H9 (cell line): ENCODE data around the gene MALRD1. TPM values are rescaled to one million over a fixed set of nuclear protein-coding genes. Genes with fewer than 3 reads are reported as not detected.

Experiments
- DNase-seq: peaks from one replicate; pipeline ENCODE4 v3.0.0-alpha.2; 2017
- H2AFZ ChIP-seq: one replicate; pipeline ENCODE4 v1.6.1; 2013; ENCODE audit warnings: mild to moderate bottlenecking, low read length, control low read depth, moderate library complexity
- H2AK5ac ChIP-seq: 2 replicates; pipeline ENCODE4 v1.6.1; 2013; ENCODE audit warnings: low read length, control low read depth, mixed read lengths; ENCODE audit not compliant: insufficient read length
- H2BK120ac ChIP-seq: one replicate; pipeline ENCODE4 v1.6.1; 2013; ENCODE audit warnings: low read depth, mild to moderate bottlenecking, low read length, control low read depth, inconsistent platforms; ENCODE audit not compliant: poor library complexity, severe bottlenecking
- H2BK12ac ChIP-seq: 2 replicates; pipeline ENCODE4 v1.6.1; 2013; ENCODE audit warnings: low read length, control low read depth, mixed read lengths, low read depth; ENCODE audit not compliant: insufficient read length
- H2BK15ac ChIP-seq: 2 replicates; pipeline ENCODE4 v1.6.1; 2013; ENCODE audit warnings: low read depth, low read length, control low read depth
- H2BK20ac ChIP-seq: one replicate; pipeline ENCODE4 v1.6.1; 2013; ENCODE audit warnings: low read depth, mild to moderate bottlenecking, low read length, control low read depth, inconsistent platforms; ENCODE audit not compliant: poor library complexity, severe bottlenecking
- H2BK5ac ChIP-seq: 2 replicates; pipeline ENCODE4 v1.6.1; 2013; ENCODE audit warnings: low read length, control low read depth, mixed read lengths; ENCODE audit not compliant: insufficient read length
- H3K14ac ChIP-seq: 2 replicates; pipeline ENCODE4 v1.6.1; 2013; ENCODE audit warnings: low read length, control low read depth; ENCODE audit not compliant: insufficient read depth
- H3K18ac ChIP-seq: 2 replicates; pipeline ENCODE4 v1.6.1; 2013; ENCODE audit warnings: low read depth, mild to moderate bottlenecking, mixed read lengths, low read length, control low read depth; ENCODE audit not compliant: insufficient read length
- H3K23ac ChIP-seq: 2 replicates; pipeline ENCODE4 v1.6.1; 2013; ENCODE audit warnings: low read length, control low read depth, mixed read lengths, low read depth; ENCODE audit not compliant: insufficient read length
- H3K23me2 ChIP-seq: 2 replicates; pipeline ENCODE4 v1.6.1; 2013; ENCODE audit warnings: low read depth, mild to moderate bottlenecking, mixed read lengths, low read length, control low read depth; ENCODE audit not compliant: insufficient read length, poor library complexity, severe bottlenecking
- H3K27ac ChIP-seq: 2 replicates; pipeline ENCODE4 v1.5.1; 2013; ENCODE audit warnings: low read length, control low read depth, mixed read lengths, low read depth; ENCODE audit not compliant: insufficient read length
- H3K27me3 ChIP-seq: 2 replicates; pipeline ENCODE4 v1.6.1; 2013; ENCODE audit warnings: low read length, control low read depth, inconsistent platforms; ENCODE audit not compliant: insufficient read depth
- H3K4ac ChIP-seq: 2 replicates; pipeline ENCODE4 v1.6.1; 2013; ENCODE audit warnings: low read depth, mild to moderate bottlenecking, control low read depth, inconsistent platforms, low read length, moderate library complexity
- H3K4me1 ChIP-seq: 2 replicates; pipeline ENCODE4 v1.6.1; 2013; ENCODE audit warnings: low read length, control low read depth, inconsistent platforms; ENCODE audit not compliant: insufficient read depth
- H3K4me2 ChIP-seq: 2 replicates; pipeline ENCODE4 v1.6.1; 2013; ENCODE audit warnings: low read length, control low read depth, mixed read lengths; ENCODE audit not compliant: insufficient read length, insufficient read depth
- H3K56ac ChIP-seq: 2 replicates; pipeline ENCODE4 v1.6.1; 2013; ENCODE audit warnings: low read depth, mild to moderate bottlenecking, mixed read lengths, low read length, control low read depth; ENCODE audit not compliant: insufficient read length
- H3K79me1 ChIP-seq: 2 replicates; pipeline ENCODE4 v1.6.1; 2013; ENCODE audit warnings: low read depth, mild to moderate bottlenecking, moderate library complexity, low read length, control low read depth, inconsistent platforms; ENCODE audit not compliant: insufficient read depth, poor library complexity, severe bottlenecking
- H3K79me2 ChIP-seq: 2 replicates; pipeline ENCODE4 v1.6.1; 2013; ENCODE audit warnings: low read length, control low read depth, inconsistent platforms; ENCODE audit not compliant: insufficient read depth
- H3K9ac ChIP-seq: 2 replicates; pipeline ENCODE4 v1.6.1; 2013; ENCODE audit warnings: low read length, control low read depth, mixed read lengths; ENCODE audit not compliant: insufficient read length; ENCODE audit errors: extremely low read depth
- H3K9me3 ChIP-seq: one replicate; pipeline ENCODE4 v1.6.1; 2013; ENCODE audit warnings: low read depth, low read length, inconsistent platforms; ENCODE audit not compliant: control insufficient read depth
- H3T11ph ChIP-seq: one replicate; pipeline ENCODE4 v1.6.1; 2013; ENCODE audit warnings: mild to moderate bottlenecking, low read length, control low read depth, inconsistent platforms
- H4K20me1 ChIP-seq: one replicate; pipeline ENCODE4 v1.6.1; 2013; ENCODE audit not compliant: control insufficient read depth, insufficient read length, insufficient read depth
- H4K5ac ChIP-seq: 2 replicates; pipeline ENCODE4 v1.6.1; 2013; ENCODE audit warnings: low read depth, mild to moderate bottlenecking, mixed read lengths, low read length, control low read depth; ENCODE audit not compliant: insufficient read length
- H4K8ac ChIP-seq: replicated peaks from 2 replicates; pipeline ENCODE4 v1.6.1; 2013; ENCODE audit warnings: low read length, control low read depth, mixed read lengths, low read depth; ENCODE audit not compliant: insufficient read length
- H4K91ac ChIP-seq: 2 replicates; pipeline ENCODE4 v1.6.1; 2013; ENCODE audit warnings: low read depth, mild to moderate bottlenecking, moderate library complexity, mixed read lengths, low read length, control low read depth; ENCODE audit not compliant: insufficient read length
- H3K27ac Mint-ChIP-seq, 3 experiments: 2 replicates in 2 of 3; 3 replicates in 1 of 3; pipeline ENCODE4 v1.8.0; 2020 to 2021; ENCODE audit warnings: mixed read lengths in 3 of 3, mild to moderate bottlenecking in 1 of 3, moderate library complexity in 1 of 3
- H3K27me3 Mint-ChIP-seq: 2 replicates; pipeline ENCODE4 v1.8.0; 2021; ENCODE audit warnings: low read depth, mild to moderate bottlenecking, moderate library complexity, mixed read lengths
- H3K36me3 Mint-ChIP-seq, 3 experiments: 2 replicates in 2 of 3; 3 replicates in 1 of 3; pipeline ENCODE4 v1.8.0; 2020 to 2021; ENCODE audit warnings: low read depth in 3 of 3, mixed read lengths in 3 of 3; ENCODE audit not compliant: insufficient read depth in 1 of 3
- H3K4me1 Mint-ChIP-seq, 2 experiments: 2 replicates each; pipeline ENCODE4 v1.8.0; 2020; ENCODE audit warnings: mixed read lengths in 2 of 2
- H3K4me3 Mint-ChIP-seq, 2 experiments: 2 replicates in 1 of 2; 3 replicates in 1 of 2; pipeline ENCODE4 v1.8.0; 2020 to 2021; ENCODE audit warnings: mild to moderate bottlenecking in 2 of 2, mixed read lengths in 2 of 2, moderate library complexity in 1 of 2
- H3K9me3 Mint-ChIP-seq, 2 experiments: 2 replicates in 1 of 2; 3 replicates in 1 of 2; pipeline ENCODE4 v1.8.0; 2020; ENCODE audit warnings: mild to moderate bottlenecking in 2 of 2, mixed read lengths in 2 of 2, moderate library complexity in 1 of 2
- CTCF ChIP-seq: fragments of 200-600 bp; sonication (generic); conservative IDR thresholded peaks from 3 replicates; pipeline ENCODE4 v1.8.0; 2021; ENCODE audit warnings: antibody characterized with exemption, mild to moderate bottlenecking
- WGBS: extraction: QIAGEN DNeasy Blood & Tissue Kit; methylation state at CpG from one replicate; pipeline ENCODE4 v1.1.7; 2013; ENCODE audit warnings: missing lambda C conversion rate, low lambda C conversion rate, mixed read lengths; ENCODE audit not compliant: insufficient read length; ENCODE audit errors: extremely low coverage; 5-methylcytosine and 5-hydroxymethylcytosine counted together
- total RNA-seq: library from RNA; stranded (reverse); gene quantifications from 2 replicates; pipeline ENCODE4 v1.2.1, GENCODE V29; 2021

The MALRD1 gene
- total RNA-seq, 1 experiment from 2014 or later, result 0.20 TPM

DNA sequence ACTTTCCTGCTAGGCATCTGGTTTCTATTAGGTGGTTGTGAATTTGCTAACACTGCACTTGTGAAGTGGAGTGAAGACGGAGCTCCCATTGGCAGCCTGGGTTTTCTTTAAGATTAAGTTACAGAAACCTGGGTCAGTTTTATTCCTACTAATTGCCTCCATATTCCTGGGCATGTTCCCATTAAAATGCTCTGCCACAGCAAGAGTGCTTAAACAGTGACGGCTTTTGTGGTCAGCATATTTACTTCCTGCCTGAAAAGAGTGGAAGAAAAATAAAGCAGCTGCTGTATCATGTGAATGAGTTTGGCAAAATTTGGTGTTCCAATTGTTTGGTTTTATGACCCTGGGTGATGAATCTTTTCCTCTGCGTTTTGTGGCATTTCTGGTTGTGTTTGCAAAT lies 670.7 kb downstream of the MALRD1 start:
- no peak overlapping the region for H3K4ac ChIP-seq
- no peak overlapping the region for H3K9ac ChIP-seq
- H4K5ac ChIP-seq, result no peak overlapping the region
- no peak overlapping the region for H3K4me3 Mint-ChIP-seq
- TF ChIP-seq CTCF, result no peak
- peaks cover 3 to 7% of the 10 kb centered on the region in 2 experiments; a peak in 3 of 4 replicates for H3K4me1 Mint-ChIP-seq
- H3K4me1 ChIP-seq, result no peaks in the 10 kb centered on the region
- H3K36me3 Mint-ChIP-seq, result peaks cover 0 to 3% (median 0%) of the 10 kb centered on the region in 3 experiments; a peak in 3 of 7 replicates
- H3K79me1 ChIP-seq, result no peaks in the 10 kb centered on the region
- no peak overlapping the region for H3K56ac ChIP-seq
- H2AFZ ChIP-seq, result no peak overlapping the region
- H3K27me3 ChIP-seq, result no peaks in the 10 kb centered on the region
- no peaks in the 10 kb centered on the region for H4K20me1 ChIP-seq
- no peak overlapping the region for H2BK12ac ChIP-seq
- H4K91ac ChIP-seq, result no peak overlapping the region
- no peak overlapping the region for H3K27ac ChIP-seq
- no peaks in the 10 kb centered on the region for H3K27me3 Mint-ChIP-seq
- no peak overlapping the region for H2BK20ac ChIP-seq
- no peak overlapping the region for H3K18ac ChIP-seq
- H3K4me2 ChIP-seq, result no peak overlapping the region
- no peak overlapping the region for H3T11ph ChIP-seq
- no peak overlapping the region for H2BK15ac ChIP-seq
- H3K23ac ChIP-seq, result no peak overlapping the region
- no peaks in the 10 kb centered on the region for H3K23me2 ChIP-seq
- H3K9me3 ChIP-seq, result no peaks in the 10 kb centered on the region
- no CpG with 5 or more reads among the region's 3 CpGs for WGBS
- H3K27ac Mint-ChIP-seq, result no peak overlapping the region
- H3K14ac ChIP-seq, result no peak overlapping the region
- H3K79me2 ChIP-seq, result no peaks in the 10 kb centered on the region
- no peak overlapping the region for H2BK5ac ChIP-seq
- no peak overlapping the region for H2AK5ac ChIP-seq
- H3K9me3 Mint-ChIP-seq, result peaks cover 0 to 2% of the 10 kb centered on the region in 2 experiments; a peak in 2 of 5 replicates
- H2BK120ac ChIP-seq, result no peak overlapping the region
- H4K8ac ChIP-seq, result no peak overlapping the region
- no peak for DNase-seq
